ENCODE results near the gene PTPRK.
"Not testable (repeated sequence)": the region's sequence is repeated elsewhere in the genome, so short reads cannot be mapped to it uniquely, and the experiment has no call there.

The PTPRK gene

DNA sequence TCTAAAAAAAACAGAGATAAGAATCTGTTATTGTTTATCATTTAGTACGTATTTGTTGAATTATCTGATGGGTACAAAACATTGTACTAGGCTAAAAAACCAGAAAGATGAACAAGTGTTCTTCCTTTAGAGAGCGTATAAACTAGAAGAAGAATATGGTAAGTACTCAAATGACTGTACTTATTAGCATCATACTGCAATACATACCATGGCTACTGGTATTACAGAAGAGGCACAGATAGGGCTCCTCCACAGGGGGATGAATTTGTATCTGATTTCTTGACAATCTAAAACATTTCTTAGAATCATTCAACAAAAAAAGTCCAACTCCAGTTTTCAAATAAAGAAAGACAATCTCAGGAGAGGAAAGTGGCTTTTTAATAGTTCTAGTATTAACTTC lies 501.6 kb downstream of the PTPRK start:
- DNase-seq (ENCODE audit: low read depth, low spot score) = no peak

DNA sequence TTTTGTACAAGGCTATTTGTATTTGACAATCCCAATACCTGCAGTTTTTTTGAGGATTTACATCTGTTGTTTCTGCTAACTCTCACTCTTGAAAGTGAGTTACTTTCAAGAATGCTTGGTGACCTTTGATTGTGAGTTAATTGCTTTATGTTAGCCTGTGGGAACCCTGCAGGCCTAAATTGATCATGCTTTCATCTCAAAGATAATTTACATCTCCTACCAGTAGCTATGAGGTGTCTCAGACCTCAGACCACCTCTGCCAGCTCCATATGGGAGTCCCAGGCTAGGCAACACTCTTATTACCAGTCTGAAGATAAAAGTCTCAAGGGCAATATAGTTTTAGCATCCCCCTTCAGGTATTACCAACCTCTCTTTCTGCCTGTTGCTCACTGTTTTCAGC lies 503.1 kb downstream of the PTPRK start:
- no peak for DNase-seq (ENCODE audit: low read depth, low spot score)

- DNase-seq (ENCODE audit: low read depth, low spot score) = no peak
These were observed 512.7 kb downstream of the PTPRK start for GRCh38 chr6:128007658-128008057.

DNA sequence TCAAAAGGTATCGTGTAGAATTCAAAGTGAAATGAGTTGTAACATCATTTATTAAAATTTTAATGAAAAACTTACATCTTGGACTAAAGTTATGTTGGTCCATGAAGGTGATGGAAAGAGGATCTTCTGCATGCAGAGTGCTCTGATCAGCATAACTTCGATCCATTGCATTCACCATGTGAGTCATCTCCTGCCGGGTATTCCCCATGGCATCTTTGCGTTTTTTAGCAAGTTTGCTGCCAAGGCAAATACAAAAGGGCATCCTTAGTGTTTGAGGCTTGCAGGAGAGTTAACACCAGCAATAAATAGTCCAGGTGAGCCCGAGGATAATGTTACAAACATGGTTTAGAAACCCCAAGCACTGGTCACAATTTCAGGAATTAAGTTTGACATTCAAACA lies 515.4 kb downstream of the PTPRK start:
- DNase-seq (ENCODE audit: low read depth, low spot score) = no peak

GRCh38 chr6:128000363-128000762 lies 520.0 kb downstream of the PTPRK start:
- DNase-seq (ENCODE audit: low read depth, low spot score) = no peak

DNA sequence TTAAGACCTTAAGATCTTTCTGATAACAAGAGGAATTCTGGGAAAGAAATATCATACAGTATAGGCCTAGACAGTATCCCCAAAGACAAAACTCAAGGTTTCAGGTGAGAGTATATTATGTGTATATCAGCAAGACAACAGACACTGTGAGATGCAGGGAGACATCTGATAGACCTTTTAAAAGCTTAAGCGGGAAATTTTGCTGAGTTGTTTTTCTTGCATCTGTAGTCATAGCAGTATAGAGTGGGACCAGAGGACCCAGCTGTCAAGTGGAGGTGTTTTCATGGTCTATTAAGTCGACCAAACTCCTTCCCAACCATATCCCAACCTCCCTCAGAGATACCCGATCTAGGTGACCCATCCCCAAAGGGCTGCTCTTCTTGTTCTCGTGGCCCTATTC lies 521.4 kb downstream of the PTPRK start:
- no peak for DNase-seq (ENCODE audit: low read depth, low spot score)

DNA sequence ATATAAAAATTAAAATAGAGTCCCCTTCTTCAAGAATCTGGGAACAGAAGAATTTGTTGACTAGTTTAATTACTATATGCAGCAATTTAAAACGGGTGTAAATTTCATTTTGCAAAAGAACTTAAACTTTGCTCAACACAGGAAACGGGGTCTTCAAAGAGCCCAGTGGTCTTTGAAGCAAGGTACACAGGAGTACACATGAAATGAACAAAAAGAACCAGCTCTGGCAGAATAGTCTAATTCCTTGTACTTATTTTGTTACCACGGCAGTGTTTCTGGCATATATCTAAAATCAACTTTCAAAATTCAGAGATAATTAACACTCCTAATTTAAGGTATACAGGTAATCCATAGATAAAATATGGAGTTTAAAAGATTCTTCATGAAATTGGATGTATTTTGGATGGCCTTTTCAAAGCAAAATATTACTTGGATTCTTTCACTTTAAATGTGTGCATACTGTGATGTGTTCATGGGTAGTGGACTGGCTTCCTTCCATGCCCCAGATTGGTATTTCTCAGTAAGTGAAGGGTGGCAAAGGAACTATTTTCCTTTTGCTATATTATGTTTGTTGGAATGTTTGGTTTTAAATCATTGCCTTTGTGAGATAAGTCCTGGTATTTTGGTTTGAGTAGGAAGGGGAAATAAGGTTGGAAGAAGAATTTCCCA lies 522.8 kb downstream of the PTPRK start:
- DNase-seq (ENCODE audit: low read depth, low spot score) = no peak

DNA sequence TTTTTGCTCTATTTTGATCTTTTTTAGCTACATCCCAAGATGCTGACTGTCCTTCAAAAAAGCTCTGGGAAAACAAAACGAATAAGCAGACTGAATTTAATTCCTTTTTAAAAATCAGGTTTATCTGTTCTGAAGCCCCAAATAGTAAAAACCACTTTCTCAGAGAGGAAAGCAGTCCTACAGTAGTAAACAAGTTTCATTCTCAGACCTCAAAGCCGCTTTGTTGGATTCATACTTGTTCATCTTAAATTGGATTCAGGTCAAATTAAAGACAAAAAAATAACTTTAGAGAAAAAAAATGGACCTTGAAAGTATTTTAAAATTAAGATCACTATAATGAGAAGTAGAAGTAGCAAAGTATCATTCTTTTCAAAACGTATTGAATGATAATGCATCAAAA lies 523.5 kb downstream of the PTPRK start:
- no peak for DNase-seq (ENCODE audit: low read depth, low spot score)

DNA sequence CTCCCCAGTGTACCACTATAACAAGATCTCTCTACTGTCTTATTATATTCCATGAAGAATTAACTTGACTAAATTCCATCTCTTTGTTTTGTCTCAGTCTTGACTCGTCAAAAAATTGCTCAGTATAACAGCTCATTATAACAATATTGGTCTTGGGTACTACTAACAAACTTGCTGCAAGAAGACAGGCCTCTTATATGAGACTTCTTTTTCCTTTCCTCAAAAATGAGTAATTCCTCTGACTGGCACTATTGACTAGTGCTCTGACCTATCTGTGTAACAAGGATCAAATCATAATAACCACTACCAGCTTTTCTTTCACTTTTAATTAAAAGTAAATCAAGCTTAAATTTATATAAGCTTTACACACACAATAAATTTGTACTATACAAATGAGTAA lies 528.3 kb downstream of the PTPRK start:
- DNase-seq (ENCODE audit: low read depth, low spot score) = no peak

- no peak for DNase-seq (ENCODE audit: low read depth, low spot score)
These were observed 530.3 kb downstream of the PTPRK start for GRCh38 chr6:127990074-127990473.

DNA sequence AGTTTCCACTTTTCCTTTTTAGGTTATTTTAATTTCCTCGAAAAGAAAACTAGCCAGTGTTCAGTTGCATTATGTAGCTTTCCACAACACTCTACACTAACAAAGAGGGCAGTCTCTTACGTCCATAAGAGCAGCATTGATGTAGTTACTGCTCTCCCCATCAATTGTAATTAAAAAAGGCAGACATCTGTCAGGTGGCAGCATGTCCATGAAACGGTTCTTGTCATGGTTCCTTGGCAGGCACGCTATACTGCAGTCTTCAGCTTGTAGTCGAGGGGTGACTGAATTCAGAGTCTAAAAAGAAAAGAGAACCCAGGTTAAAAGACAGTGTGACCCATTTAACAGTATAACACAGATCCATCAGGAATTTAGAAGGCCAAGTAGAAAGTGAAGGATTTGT lies 539.4 kb downstream of the PTPRK start:
- DNase-seq (ENCODE audit: low read depth, low spot score) = no peak

DNA sequence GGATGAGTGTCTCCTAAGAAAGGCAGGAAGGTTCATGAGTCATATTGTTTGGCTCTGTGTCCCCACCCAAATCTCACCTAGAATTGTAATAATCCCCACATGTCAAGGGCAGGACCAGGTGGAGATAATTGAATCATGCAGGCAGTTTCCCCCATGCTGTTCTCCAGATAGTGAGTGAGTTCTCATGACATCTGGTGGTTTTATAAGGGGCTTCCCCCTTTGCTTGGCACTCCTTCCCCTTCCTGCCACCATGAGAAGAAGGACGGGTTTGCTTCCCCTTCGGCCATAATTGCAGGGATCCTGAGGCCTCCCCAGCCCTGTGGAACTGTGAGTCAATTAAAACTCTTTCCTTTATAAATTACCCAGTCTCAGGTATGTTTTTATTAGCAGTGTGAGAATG lies 542.2 kb downstream of the PTPRK start:
- DNase-seq (ENCODE audit: low read depth, low spot score) = not testable (repeated sequence)

DNA sequence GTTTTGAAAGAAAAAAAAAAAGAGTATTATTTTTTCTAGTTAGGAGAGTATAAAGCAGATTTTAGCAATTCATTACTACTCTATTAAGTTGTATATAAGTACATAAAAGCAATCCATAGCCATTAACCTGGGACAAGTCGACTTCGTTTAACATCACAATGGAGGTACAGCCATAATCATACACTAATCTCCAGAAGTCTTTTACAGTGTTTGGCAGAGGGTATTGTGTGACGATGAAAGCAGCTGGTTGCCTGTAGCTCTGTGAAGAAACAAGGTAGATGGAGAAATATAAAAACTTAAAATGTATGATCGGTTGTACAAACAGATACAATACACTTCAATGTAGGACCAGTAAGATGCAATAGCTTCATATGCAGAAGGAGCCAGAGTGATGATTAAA lies 543.6 kb downstream of the PTPRK start:
- no peak for DNase-seq (ENCODE audit: low read depth, low spot score)

- no peak for DNase-seq (ENCODE audit: low read depth, low spot score)
These were observed 544.3 kb downstream of the PTPRK start for GRCh38 chr6:127976111-127976510.

DNA sequence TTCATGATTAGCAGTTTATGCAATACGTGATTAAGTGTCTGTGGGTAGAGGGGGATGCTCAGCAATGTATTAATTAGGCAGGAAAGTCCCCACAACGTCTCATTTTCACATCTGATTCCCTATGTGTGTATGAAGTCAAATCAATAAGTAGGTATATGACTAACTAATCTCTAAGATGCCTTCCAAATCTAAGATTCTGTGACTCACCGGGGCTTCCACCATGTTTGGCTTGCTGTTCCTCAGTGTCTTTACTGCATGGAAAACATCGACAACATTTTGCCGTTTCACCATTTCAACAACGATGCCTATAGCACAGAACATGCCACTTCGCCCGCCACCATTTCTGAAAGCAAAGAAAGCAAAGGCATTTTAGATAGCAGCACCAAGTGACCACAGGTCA lies 547.6 kb downstream of the PTPRK start:
- no peak for DNase-seq (ENCODE audit: low read depth, low spot score)

- DNase-seq (ENCODE audit: low read depth, low spot score) = no peak
These were observed 548.4 kb downstream of the PTPRK start for GRCh38 chr6:127971945-127972391.

- DNase-seq (ENCODE audit: low read depth, low spot score) = no peak
These were observed 549.0 kb downstream of the PTPRK start for GRCh38 chr6:127971386-127971785.

DNA sequence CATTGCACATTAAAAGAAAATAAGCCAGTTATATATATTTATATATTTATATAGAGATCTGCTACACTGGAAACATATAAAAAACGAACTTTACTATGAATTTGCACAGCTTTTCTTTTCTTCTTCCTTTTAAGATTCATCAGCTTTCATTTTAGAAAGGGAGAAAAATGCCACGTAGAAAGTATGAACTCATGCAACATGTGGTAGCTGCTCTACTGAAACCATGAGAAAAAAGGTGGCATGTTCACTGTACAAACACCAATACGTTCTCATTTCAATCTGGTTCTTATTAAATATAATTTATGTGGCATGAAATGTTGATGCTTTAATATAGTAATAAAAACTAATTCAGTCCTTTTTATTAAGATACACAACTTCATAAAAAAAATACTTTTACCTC lies 550.7 kb downstream of the PTPRK start:
- DNase-seq (ENCODE audit: low read depth, low spot score) = no peak

- DNase-seq (ENCODE audit: low read depth, low spot score) = no peak
These were observed 552.0 kb downstream of the PTPRK start for GRCh38 chr6:127968394-127968793.

GRCh38 chr6:127967708-127968107 lies 552.7 kb downstream of the PTPRK start:
- DNase-seq (ENCODE audit: low read depth, low spot score) = no peak

GRCh38 chr6:127966616-127967015 lies 553.8 kb downstream of the PTPRK start:
- no peak for DNase-seq (ENCODE audit: low read depth, low spot score)

DNA sequence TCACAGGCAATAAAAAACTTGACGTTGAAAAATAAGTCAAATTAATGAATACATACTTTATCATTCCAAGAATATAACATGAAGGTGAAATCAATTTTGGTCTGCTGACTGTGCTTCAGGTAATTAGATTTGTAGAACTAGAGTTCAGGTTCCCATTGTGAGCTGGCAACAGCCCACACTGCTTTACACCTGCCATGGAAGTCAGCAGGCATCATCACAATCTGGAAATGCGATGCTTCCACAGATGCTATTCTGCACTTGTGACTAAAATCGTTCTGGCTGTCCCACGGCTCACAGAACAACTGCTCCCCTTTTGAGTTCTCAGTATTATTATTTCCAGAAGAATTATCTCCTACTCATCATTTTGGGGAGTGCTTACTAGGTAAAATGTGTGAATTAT lies 556.9 kb downstream of the PTPRK start:
- no peak for DNase-seq (ENCODE audit: low read depth, low spot score)

DNA sequence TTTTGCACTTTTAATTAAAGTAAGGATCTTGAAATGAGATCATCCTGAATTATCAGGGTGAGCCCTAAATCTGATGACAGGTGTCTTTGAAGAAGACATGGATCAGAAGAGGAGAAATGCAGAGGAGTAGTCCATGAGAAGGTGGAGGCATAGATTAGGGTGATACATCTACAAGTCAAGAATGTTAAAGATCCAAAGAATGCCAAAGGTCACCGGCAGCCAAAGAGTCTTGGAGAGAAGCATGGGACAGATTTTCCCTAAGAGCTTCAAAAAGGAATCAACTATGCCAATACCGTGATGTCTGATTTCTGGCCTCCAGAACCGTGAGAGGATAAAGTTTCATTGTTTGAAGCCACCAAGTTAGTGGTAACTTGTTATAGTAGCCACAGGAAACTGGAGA lies 560.5 kb downstream of the PTPRK start:
- no peak for DNase-seq (ENCODE audit: low read depth, low spot score)

GRCh38 chr6:127956956-127957355 lies 563.4 kb downstream of the PTPRK start:
- DNase-seq (ENCODE audit: low read depth, low spot score) = no peak
